Measurements from ENCODE around the gene LPP. TPM values are rescaled to one million over a fixed set of nuclear protein-coding genes. Genes with fewer than 3 reads are reported as not detected.

The LPP gene
- total RNA-seq, 2 experiments from 2014 or later: 13.4 to 16.5 TPM

DNA sequence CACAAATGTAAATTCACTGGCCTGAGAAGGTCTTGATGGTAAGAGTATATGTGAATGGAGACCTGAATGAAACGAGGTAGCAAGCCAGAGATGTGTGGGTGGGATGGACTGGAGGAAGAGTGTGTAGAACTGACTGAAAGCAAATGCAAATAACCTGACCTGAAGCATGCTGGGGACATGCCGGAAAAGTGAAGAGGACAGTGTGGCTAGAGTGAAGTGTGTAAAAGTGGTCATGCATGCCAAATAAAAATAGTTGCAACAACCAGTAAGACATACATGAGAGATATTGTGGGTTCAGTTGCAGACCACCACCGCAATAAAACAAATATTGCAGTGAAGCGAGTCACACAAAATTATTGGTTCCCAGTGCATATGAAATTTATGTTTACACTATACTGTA, 82.3 kb downstream of the LPP start:
- ChIA-PET POLR2A (no interaction called here), CTCF (no interaction called here)

DNA sequence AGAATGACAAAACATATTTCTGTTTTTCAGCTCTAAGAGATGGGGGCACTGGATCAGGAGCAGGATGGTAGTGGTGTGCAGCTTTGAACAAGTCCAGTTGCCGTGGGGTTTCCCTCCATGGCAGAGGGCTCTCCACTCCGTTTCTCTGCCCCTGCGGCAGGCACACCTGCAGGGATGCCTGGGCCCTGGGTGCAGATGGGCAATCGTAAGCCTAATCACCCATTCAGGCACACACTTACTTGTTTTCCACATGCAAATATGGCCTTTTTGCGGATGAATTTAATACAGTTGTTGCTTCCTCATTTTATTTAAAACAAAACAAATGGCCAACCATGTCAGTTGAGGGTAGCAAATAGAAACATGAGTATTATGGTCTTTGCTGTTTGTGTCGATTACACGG, 85.1 kb downstream of the LPP start:
- ChIA-PET CTCF (no interaction called here), POLR2A (no interaction called here)

DNA sequence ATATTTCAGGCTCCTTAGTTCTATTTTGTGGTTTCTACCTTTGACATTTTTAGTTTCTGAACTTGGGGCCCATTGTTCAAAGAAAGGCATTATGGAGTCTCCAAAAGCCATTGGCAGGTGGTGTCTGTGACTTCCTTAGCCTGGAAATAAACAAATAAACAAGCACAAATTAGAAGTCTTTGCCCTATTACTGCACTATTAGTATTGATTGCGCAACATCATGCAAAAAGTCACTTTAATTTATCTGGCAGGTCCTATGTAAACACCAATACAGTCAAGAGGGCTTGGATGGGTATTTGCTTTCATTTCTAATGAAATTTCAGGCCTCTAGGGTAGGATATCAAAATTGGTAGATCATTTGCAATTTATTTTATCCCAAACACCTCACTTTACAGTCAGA, 85.6 kb downstream of the LPP start:
- ChIA-PET CTCF (interaction anchor here (0.6 kb wide), 1 partner anchor 38 kb away, joined by 3 read pairs; no protein-coding TSS in a partner anchor), POLR2A (no interaction called here)

DNA sequence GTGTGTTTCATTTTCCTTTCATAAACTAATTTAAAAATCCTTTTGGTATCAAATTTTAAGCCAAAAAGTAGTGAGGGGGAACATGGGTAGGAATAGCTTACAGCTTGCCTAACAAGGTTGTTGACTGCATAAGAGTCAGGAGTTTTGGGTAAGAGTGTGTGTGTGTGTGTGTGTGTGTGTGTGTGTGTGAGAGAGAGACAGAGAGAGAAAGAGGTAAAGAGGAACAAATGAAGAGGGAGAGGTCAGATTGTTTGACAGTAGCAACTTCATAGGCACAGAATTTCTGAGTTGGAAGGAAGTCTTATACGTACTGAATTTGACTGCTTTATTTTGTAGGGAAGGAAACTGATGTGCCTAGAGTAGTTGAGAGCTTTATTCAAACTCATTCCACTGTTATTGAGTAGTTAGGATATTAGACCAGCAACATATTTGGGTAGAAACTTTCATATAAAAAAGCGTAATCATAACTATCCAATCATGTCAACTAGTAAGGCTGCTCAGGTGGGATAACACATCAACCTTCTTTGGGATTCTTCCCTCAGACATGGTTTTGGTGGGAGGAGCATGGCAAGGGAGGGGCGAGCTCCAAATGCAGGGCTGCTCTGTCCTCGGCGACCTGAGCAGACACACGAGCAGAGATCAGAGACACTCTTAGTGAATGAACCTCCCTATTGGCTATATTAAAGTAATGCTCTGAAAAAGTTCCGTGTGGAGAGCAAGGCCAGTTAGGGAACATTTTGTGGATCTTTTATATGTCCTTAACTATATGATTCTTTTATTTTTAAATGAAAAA, 86.4 kb downstream of the LPP start:
- POLR2A ChIA-PET: no interaction called here
- CTCF ChIA-PET: interaction anchor here (0.6 kb wide), 1 partner anchor 38 kb away, joined by 3 read pairs; no protein-coding TSS in a partner anchor

DNA sequence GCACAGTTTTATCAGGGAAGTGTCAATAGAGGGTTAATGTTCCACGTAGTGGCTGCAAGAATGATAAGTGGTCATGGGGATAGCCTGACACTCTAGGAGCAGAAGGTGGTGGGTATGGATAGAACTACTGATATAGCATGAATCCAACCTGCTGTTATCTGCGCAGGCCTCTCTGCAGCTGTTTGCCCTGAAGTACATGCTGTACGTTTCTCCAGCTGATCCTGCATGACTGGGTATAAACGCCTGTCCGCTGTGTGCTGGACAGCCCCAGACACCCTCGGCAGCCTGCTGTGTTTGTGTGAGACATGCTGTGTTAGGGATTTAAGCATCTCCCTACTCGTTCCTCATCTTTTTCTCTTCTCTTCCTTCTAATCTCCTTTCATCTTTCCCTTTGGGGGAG, 87.1 kb downstream of the LPP start:
- CTCF ChIA-PET: no interaction called here
- POLR2A ChIA-PET: no interaction called here

DNA sequence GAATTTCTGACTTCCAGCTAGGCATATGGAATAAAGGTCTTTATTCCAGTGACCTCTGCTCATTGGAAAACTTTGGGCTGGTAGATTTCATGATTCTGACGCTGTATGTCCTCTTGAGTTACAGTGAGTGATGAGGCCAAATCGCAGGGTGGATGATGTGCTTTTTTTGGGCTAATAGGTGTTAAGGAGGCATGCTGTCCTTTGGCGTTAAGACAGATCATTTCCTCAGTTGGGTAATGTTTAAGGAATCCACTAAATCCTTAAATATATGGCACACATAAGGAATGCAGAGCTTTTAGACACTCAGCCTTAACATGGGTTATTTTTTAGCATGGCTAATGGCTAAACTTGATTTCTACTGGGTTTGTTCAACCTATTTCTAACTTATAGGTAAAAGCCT, 87.9 kb downstream of the LPP start:
- ChIA-PET POLR2A (no interaction called here), CTCF (no interaction called here)

DNA sequence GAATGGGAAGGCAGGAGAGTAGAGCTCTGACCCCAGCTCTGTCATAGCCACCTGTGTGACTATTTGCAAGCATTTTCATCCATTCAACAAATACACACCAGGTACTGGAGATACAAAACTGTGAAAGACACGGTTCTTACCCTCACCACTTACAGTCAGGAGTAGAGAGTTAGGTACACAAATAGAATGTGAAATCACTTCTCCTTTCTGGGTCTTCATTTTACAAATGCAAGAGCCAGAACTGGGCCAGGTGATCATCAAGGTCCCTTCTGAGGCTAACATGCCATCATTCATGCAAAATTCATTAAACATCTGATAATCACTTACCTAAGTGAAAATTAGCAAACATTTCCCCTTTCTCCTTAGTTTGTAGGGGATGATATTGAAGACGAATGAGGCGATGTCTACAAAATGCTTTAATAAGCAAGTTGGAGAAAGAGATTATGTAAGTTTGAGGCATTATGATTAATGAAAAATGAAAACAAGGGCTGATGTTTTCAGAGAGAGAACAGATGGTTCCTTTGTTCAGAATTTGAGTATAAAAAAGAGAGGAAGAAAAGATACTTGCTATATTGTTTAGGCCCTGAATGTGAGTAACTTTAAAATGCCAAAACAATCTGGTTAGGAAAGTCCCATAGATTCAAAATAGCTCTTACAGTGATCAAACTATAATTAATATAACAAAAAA, 88.6 kb downstream of the LPP start:
- ChIA-PET POLR2A (no interaction called here), CTCF (no interaction called here)

DNA sequence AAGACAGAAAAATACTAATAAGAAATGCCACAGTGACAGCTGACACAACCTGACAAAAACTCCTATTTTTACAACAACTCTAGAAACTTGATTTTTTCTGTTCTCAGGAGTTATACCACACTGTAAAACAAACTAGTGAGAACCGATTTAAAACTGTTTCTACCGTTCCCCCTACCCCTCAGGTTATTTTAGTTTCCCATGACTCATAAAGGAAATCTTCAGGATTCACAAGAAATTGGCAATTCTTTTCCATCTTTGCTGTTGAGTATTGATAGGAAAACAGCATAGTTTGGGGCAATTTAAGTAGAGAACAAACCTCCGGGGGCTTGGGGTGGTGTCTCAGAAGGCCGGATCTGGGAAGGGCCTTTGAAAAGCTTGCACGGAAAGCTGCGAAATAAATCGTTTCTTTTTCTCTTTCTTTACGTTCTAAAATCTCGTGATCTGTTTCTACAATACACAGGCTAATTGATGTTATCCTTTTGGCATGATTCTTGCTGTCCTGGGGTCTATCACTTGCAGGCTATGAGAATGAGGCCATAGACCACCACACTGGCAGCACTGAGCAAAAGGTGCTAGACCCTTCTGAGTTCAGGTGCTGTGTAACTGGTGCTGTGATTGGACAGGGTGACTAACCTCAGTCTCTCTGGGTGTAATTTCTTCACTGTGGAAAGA, 89.3 kb downstream of the LPP start:
- ChIA-PET POLR2A (no interaction called here), CTCF (no interaction called here)

DNA sequence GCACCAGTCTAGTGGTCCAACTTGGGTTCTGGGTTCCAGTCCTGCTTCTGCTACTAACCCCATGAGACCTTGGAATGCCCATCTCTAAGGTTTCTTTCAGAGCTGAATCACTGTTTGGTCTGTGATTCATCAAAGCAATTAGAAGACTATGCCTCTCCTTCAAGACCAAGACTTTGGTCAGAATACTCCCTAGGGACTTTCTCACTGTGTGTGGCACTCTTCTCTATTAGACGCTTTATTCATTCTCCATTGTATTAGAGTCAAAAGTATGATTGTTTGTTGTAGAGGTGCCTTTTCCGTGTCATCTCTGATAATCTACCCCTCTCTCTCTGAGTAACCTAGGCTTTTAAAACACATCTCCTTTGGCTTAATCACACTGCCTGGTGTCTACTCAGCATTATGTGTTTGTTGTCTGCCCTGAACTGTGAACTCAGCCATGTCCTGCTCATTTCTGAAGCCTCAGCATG, 90.5 kb downstream of the LPP start:
- POLR2A ChIA-PET: no interaction called here

DNA sequence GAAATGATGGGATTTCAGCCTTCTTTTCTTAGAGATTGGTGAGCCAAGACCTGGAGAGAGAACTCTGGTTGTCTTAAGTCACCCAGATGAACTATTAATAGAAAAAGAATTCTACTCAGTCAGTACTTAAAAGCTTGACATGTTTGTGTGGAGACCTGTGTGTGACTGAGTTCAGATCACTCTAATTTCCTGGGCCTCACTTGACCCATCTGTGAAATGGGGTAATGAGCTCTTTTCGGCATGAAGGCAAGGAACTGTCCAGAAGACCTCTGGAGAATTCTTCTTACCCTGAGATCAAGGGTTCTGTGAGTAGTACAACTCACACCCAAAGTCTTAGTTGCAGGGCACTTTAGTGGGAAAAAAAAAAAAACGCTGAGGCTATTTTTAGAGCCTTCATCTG, 92.9 kb downstream of the LPP start:
- POLR2A ChIA-PET: no interaction called here
- CTCF ChIA-PET: no interaction called here

More for the DNA sequence above, 90.5 kb downstream of the LPP start:
- CTCF ChIA-PET: interaction anchor here (1.0 kb wide), 1 partner anchor 13 kb away, joined by 3 read pairs; no protein-coding TSS in a partner anchor

DNA sequence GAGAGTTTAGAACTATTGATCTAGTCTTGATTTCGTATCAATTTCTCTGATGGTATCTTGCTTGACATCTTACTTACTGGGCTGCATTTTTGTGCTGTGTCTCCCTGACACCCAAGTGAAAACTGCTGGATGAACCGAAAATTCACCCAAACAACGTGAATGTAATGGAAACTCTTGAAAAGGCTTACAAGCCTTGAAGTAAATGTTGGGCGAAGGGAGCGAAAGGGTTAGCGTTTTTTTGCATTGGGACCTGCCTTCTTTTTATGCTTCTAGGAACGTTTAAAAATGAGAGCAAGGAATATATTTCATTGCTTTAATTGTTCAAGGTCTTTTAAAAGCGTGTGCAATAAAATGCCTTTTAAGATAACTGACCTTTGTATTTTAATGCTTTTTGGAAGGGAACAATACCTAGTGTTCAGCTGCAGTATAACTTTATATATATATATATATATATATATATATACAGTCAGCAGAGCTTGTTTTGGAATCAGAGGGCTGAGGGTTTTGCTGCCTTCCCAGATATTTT, 94.1 kb downstream of the LPP start:
- POLR2A ChIA-PET: no interaction called here
- CTCF ChIA-PET: interaction anchor here (1.2 kb wide), 1 partner anchor 51 kb away, joined by 3 read pairs; no protein-coding TSS in a partner anchor

DNA sequence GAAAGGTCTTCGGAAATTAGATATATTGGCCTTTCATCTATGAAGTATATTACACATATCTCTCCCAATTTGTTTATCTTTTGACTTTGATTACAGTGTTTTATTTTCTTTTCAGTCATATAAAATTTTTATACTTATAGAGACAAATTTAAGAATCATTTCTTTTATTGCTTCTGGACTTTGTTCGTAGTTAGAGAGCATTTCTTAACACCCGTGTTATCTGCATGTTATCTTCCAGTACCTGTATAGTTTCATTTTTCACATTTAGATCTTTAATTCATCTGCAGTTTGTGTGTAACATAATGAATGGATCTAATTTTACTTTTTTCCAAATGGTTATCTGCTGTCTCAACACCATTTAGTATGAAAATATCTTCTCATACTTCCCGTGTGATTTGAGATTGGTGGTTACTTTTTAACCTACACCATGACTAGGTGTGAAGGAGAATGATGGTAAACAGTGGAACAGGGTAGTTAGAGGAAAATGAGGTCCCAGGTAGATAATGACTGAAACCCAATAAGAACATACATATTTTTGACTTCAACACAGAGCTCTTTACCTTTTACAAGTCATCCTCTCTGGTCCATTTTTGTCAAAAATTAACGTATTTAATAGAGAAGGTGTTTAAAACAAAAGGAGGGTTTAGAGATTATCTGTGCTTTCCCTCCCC, 99.3 kb downstream of the LPP start:
- CTCF ChIA-PET: no interaction called here
- POLR2A ChIA-PET: interaction anchor here (0.6 kb wide), 1 partner anchor 454 kb away, joined by 3 read pairs; no protein-coding TSS in a partner anchor

DNA sequence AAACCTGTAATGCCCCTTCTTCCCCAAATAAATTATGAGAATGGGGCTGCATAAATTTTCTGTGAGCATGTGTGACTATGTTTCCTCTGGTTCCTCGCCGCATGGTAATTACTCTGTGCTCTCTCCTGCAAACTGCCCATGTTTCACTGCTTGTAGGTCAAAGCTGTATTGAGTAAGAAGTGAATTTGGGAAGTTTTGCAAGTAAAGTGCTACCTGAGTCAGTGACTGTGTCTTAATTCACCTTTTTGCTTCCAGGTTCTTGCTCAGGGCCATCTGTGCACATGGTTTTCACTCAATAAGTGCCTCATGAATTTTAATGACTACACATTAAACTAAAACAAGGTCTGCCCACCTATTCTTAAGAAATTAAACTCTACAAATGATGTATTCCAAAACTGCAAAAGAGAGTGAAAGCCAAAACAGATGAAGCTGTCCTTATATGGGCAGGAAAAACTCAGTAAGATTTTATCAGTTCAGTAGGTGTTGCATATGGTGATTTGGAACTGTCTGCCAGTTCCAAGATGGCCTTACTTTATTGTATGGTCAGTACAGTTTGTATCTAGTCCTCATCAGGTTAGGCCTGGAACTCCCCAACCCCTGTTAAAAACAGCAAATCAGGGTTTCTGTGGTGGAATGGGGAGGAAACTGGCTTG, 100.0 kb downstream of the LPP start:
- CTCF ChIA-PET: no interaction called here
- POLR2A ChIA-PET: interaction anchor here (0.6 kb wide), 1 partner anchor 454 kb away, joined by 3 read pairs; no protein-coding TSS in a partner anchor

DNA sequence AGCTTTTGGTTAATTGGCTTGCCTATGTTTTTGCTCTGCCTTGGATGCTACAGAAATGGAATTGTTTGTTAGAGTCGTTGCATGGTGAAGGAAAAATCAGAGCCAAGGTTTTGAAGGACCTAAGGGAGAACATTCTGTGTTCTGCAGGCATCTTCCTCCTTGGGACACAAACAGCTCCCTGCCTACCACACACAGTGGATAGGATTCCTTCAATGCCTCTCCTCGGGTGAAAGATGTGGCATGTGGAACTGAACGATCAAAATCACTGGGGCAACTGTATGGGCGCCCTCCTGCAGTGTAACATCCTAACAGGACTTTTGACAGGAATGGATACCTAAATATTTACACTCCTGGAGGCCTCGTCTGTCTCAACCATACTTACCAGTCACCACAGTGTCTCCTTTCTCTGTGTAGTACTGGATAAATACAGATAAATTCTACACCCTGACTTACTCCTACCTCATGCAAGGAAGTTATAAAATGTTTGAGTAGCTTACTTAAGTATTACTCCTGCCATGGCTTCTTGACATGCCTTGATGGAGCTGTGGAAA, 100.6 kb downstream of the LPP start:
- POLR2A ChIA-PET: no interaction called here
- CTCF ChIA-PET: interaction anchor here (0.5 kb wide), 1 partner anchor 123 kb away, joined by 4 read pairs; no protein-coding TSS in a partner anchor

DNA sequence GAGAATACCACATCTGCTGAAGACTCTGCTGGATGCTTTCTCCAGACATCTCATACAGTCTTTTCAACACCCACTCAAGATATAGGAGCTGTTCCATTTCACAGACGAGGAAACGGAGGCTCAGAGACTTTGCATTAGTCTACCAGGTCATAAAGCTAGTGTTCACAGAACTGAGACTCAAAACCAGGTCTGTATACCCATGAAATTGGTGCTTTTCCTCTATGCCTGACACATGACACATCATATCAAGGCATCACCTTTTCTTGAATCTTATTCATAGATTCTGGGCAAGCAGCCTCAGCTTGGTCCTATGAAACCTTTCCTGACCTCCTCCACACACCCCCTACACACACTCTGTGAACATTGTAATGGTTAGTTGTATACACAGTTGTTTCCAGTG, 101.2 kb downstream of the LPP start:
- POLR2A ChIA-PET: no interaction called here
- CTCF ChIA-PET: interaction anchor here (0.5 to 1.3 kb wide), 2 partner anchors 124 to 512 kb away, joined by 3 to 4 read pairs; no protein-coding TSS in a partner anchor

DNA sequence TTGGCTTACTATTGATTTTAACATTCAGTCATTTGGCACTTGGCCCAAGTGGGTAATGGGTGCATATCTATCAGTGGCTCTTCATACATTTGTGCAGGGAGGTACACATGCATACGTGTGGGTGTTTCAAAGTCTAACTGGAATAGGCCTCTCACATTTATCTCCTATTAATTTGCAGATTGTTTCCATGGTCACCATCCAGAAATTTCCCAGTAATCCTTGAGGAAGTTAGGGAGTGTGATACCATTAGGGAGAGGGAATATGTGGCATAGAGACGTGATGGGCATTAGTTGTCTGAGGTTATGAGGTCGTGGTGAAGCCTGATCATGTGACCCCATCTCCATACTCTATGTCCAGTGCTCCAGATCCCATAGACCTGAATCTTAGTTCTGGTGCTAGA, 102.8 kb downstream of the LPP start:
- POLR2A ChIA-PET: no interaction called here
- CTCF ChIA-PET: interaction anchor here (1.2 kb wide), 1 partner anchor 517 kb away, joined by 4 read pairs; no protein-coding TSS in a partner anchor

DNA sequence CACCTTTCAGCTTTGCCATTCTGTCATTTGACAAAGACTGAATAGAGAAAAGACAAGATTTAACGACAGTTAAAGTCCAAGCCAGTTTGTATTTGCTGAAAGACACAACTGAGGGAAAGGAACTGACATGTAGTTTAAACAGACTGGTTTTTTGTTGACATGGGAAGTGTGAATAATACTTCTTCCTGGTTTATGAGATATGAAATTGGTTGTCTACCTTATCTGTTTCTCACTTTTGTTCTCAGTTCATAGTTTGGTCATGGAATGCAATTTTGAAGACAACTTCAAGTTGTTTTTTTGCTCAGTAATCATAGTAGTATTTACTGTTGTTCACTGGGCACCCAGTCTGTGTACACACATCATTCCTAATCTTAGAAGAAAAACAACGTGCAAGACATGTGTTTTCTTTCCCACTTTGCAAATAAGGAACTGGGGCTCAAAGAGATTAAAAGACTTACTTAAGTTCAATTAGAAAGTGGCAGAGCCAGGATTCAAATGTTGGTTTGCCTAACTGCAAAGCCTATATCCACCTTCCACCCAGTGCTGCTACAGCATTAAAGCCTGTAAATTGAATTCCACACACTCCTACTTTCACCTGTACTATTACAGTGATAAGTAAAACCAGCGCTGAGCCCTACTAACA, 103.5 kb downstream of the LPP start:
- CTCF ChIA-PET: no interaction called here
- POLR2A ChIA-PET: no interaction called here

DNA sequence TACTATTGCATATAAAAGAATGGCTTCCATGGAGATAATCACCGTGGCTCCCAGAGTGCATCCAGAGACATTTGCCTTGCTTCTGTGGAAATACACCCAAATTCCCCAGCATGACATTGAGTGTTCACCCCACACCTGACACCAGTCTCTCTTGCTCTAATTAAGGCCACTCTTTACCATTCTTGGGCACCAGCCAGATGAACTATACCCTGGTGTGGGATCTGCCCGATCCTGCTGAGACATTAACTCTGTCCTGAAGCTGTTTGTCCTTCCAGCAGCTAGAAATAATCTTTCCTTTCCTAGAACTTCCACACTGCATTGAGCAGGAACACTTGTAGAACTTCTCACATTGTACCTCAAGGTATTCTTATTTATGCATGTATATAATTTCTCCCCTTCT, 105.2 kb downstream of the LPP start:
- ChIA-PET POLR2A (no interaction called here), CTCF (interaction anchor here (1.2 kb wide), 1 partner anchor 519 kb away, joined by 3 read pairs; no protein-coding TSS in a partner anchor)
